ENCODE data around the gene ADH4. TPM values are rescaled to one million over a fixed set of nuclear protein-coding genes. Genes with fewer than 3 reads are reported as not detected.

The ADH4 gene
- total and polyA plus RNA-seq, 9 of the 15 experiments (the other 6 are each of a cell fraction or from before 2014, with no cell fraction given) = not detected

GRCh38 chr4:99100876-99101275, 43.2 kb downstream of the ADH4 start:
- Histone ChIP-seq H2AFZ (ENCODE audit: low read depth, low read length) (no peak overlapping the region), H3K79me2 (ENCODE audit: control insufficient read depth, insufficient read depth, low read length) (no peaks in the 10 kb centered on the region; the same call in 2 of the 3 replicates), H3K9me1 (ENCODE audit: control insufficient read depth, insufficient read depth, low read length) (no peaks in the 10 kb centered on the region), H3K9ac (ENCODE audit: insufficient read depth in 1 of 2, low read depth in 2 of 2, low read length in 2 of 2) (no peak overlapping the region), H3K27ac (ENCODE audit: extremely low read depth, low read depth, low read length) (no peak overlapping the region), H3K4me2 (ENCODE audit: insufficient read depth, low read length) (no peak overlapping the region), H3K4me3 (no peak overlapping the region), H3K4me1 (replicated peaks in 1 of 2; ENCODE audit: control insufficient read depth in 2 of 2, insufficient read depth in 2 of 2, low read length in 2 of 2) (peaks cover 0 to 4% of the 10 kb centered on the region in 2 experiments; a peak in 3 of 5 replicates), H4K20me1 (replicated peaks; ENCODE audit: control insufficient read depth, insufficient read depth, low read length) (no peaks in the 10 kb centered on the region), H3K27me3 (ENCODE audit: control insufficient read depth in 2 of 2, insufficient read depth in 2 of 2, low read length in 2 of 2) (no peaks in the 10 kb centered on the region), H3K9me3 (replicated peaks; ENCODE audit: control insufficient read depth, insufficient read depth, low read depth, low read length) (no peaks in the 10 kb centered on the region), H3K36me3 (ENCODE audit: control insufficient read depth, insufficient read depth, low read length) (no peaks in the 10 kb centered on the region)
- in situ Hi-C loops (cut with MboI) = no loop called here
- no peak; the same call in 2 of the 3 replicates for ATAC-seq
- intact Hi-C loops (cut with micrococcal nuclease) = no loop called here
- ChIA-PET CTCF (ENCODE audit: low intra/inter-chr PET ratio) (no interaction called here), POLR2A (no interaction called here)
- TF ChIP-seq ZNF785 (CRISPR knock-in tag; IDR thresholded peaks at IDR 0.05) (no peak), HNRNPL (IDR thresholded peaks at IDR 0.05; ENCODE audit: low read depth, low read length) (no peak), FOXK1 (CRISPR knock-in tag; IDR thresholded peaks at IDR 0.05; ENCODE audit: borderline replicate concordance) (no peak), BACH1 (tag; IDR thresholded peaks at IDR 0.05) (no peak), CREBBP (IDR thresholded peaks at IDR 0.05; ENCODE audit: low read depth, low read length) (no peak), ZNF655 (CRISPR knock-in tag; IDR thresholded peaks at IDR 0.05) (no peak), ELF1 (tag; IDR thresholded peaks at IDR 0.05) (no peak), TCF7L2 (IDR thresholded peaks at IDR 0.05; ENCODE audit: low read depth, low read length) (no peak), ELK1 (CRISPR knock-in tag; IDR thresholded peaks at IDR 0.05) (no peak), MTF1 (CRISPR knock-in tag; IDR thresholded peaks at IDR 0.05; ENCODE audit: borderline replicate concordance) (no peak), PHTF2 (CRISPR knock-in tag; IDR thresholded peaks at IDR 0.05) (no peak), RFX5 (IDR thresholded peaks at IDR 0.05; ENCODE audit: low read depth, low read length) (no peak), ZNF274 (IDR thresholded peaks at IDR 0.05; ENCODE audit: borderline replicate concordance, low read depth, low read length) (no peak), WHSC1 (IDR thresholded peaks at IDR 0.05; ENCODE audit: low read length) (no peak), ZNF780A (CRISPR knock-in tag; IDR thresholded peaks at IDR 0.05) (no peak), ZBTB33 (CRISPR knock-in tag; IDR thresholded peaks at IDR 0.05) (no peak), SMARCE1 (IDR thresholded peaks at IDR 0.05) (no peak), FOXP1 (CRISPR knock-in tag; IDR thresholded peaks at IDR 0.05) (no peak), ZNF717 (CRISPR knock-in tag; IDR thresholded peaks at IDR 0.05) (no peak), ARID1B (IDR thresholded peaks at IDR 0.05) (no peak)
- WGBS (ENCODE audit: insufficient coverage, low coverage, missing lambda C conversion rate) = 83% methylated on average over 1 of the region's 1 CpG
- DNase-seq (ENCODE audit: extremely low read depth in 1 of 4, low spot score in 3 of 4) = no peak
- peak; percentile 52 for FAIRE-seq
- BruUV-seq (replicated peaks) = no TSS peak

Measured in K562 (cell line).